Urinary bladder (tissue), 4 donors: ENCODE results near the gene NKD1. TPM values are rescaled to one million over a fixed set of nuclear protein-coding genes. Genes with fewer than 3 reads are reported as not detected.
A peak's percentile ranks its signal among the peaks of the same experiment; 100 is the strongest.

ENCODE experiments used
- DNase-seq: peaks from one replicate; pipeline ENCODE4 v3.0.0-alpha.2; 2015; ENCODE audit errors: extremely low spot score
- H3K27ac ChIP-seq: one replicate; pipeline ENCODE4 v1.5.1; 2013; ENCODE audit warnings: low read depth, mild to moderate bottlenecking, moderate library complexity
- H3K36me3 ChIP-seq: one replicate; pipeline ENCODE4 v1.6.1; 2013; ENCODE audit warnings: mild to moderate bottlenecking, moderate library complexity; ENCODE audit not compliant: insufficient read depth
- H3K4me1 ChIP-seq: one replicate; pipeline ENCODE4 v1.6.1; 2013; ENCODE audit warnings: mild to moderate bottlenecking, moderate library complexity; ENCODE audit not compliant: insufficient read depth
- H3K4me3 ChIP-seq: one replicate; pipeline ENCODE4 v1.5.1; 2013; ENCODE audit warnings: low read depth, low read length
- WGBS: extraction: QIAGEN DNeasy Blood & Tissue Kit; methylation state at CpG from one replicate; pipeline ENCODE4 v1.1.7; 2013; 5-methylcytosine and 5-hydroxymethylcytosine counted together
- polyA plus RNA-seq: library from polyadenylated mRNA; stranded (reverse); fragments of 200-250 nt; gene quantifications from one replicate; pipeline ENCODE4 v1.2.3, GENCODE V29; 2013
- total RNA-seq: library from RNA; depleted of rRNA; stranded (reverse); fragments of >200 nt; gene quantifications from one replicate; pipeline ENCODE4 v1.2.3, GENCODE V29; 2014
- donor health status: healthy with polysubstance abuse.
- donor health status: healthy.

NKD1 gene
- total and polyA plus RNA-seq, 2 donors: 5.9 to 6.2 TPM

GRCh38 chr16:50643192-50643591 is 95.0 kb downstream of the NKD1 start:
- H3K36me3 ChIP-seq: no peaks in the 10 kb centered on the region
- 86% methylated on average over 4 of the region's 4 CpGs for WGBS
- no peak overlapping the region for H3K27ac ChIP-seq
- H3K4me3 ChIP-seq: no peak overlapping the region
- DNase-seq: no peak
- H3K4me1 ChIP-seq: no peaks in the 10 kb centered on the region

DNA sequence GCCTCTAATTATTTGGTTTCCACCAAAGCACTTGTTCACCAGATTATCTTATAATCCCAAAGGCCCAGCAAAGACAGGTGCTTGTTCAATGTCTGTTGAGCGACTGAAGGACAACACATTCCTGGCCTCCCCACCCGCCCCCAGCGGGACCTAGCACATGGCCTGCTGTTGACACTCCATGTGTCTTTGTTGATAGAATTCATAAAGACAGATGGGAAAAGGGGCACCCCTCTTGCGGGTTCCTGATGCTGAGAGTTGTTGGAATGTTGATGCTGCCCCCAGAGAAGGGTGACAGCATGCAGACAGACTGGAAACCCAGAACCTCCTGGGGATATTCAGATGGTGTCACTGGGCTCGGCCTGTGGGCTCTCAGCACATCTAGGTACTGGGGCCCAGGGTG is 96.0 kb downstream of the NKD1 start:
- H3K27ac ChIP-seq: no peak overlapping the region
- WGBS: 86% methylated on average over 5 of the region's 5 CpGs
- no peak overlapping the region for H3K4me3 ChIP-seq
- H3K4me1 ChIP-seq: no peaks in the 10 kb centered on the region
- no peaks in the 10 kb centered on the region for H3K36me3 ChIP-seq
- no peak for DNase-seq

DNA sequence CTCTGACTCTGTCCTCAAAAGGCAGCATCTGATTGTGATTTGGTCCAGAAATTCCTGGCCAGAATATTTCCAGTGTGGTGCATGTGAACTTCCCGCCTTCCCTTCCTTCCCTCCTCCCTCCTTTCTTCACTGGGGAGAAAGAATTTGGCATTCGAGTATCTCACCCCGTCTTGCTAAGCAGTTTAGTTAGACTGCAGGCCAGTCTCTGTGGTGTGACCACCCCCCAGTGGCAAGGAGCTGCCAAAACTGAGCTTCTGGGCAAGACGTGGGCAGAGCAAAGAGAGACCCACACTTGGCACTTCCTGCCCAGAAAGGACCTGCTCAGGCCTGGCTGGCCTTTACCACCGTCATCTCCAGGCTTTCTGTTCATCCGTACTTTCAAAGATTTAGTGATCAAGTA is 96.5 kb downstream of the NKD1 start:
- DNase-seq: no peak
- 36% methylated on average over 6 of the region's 6 CpGs for WGBS
- Histone ChIP-seq H3K36me3 (no peaks in the 10 kb centered on the region), H3K4me1 (no peaks in the 10 kb centered on the region), H3K4me3 (no peak overlapping the region), H3K27ac (no peak overlapping the region)

GRCh38 chr16:50645563-50646220 is 97.5 kb downstream of the NKD1 start:
- Histone ChIP-seq H3K27ac (no peak overlapping the region), H3K4me1 (no peaks in the 10 kb centered on the region), H3K36me3 (no peaks in the 10 kb centered on the region), H3K4me3 (no peak overlapping the region)
- 53% methylated on average over 20 of the region's 20 CpGs for WGBS
- DNase-seq: peak; percentile 66

DNA sequence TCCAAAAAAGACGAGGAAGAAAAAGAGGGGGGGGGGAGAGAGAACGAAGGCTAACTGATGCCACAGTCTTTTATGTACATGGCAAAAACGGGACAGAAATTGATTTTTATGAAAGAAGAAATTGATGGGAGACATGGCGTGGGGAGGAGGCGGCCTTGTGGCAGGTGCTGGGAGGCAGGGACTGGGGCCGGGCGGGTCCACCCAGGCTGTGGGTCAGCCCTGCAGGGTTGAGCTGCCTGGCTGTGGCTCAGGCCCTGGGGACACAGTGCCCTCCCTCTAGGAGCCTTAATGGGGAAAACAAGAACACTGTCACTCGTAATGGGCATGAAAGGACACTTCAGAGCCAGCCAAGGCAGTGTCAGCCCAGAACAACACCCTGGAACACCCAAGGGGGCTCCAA is 98.1 kb downstream of the NKD1 start:
- DNase-seq: no peak
- Histone ChIP-seq H3K36me3 (no peaks in the 10 kb centered on the region), H3K27ac (no peak overlapping the region), H3K4me1 (no peaks in the 10 kb centered on the region), H3K4me3 (no peak overlapping the region)
- 64% methylated on average over 8 of the region's 8 CpGs for WGBS

DNA sequence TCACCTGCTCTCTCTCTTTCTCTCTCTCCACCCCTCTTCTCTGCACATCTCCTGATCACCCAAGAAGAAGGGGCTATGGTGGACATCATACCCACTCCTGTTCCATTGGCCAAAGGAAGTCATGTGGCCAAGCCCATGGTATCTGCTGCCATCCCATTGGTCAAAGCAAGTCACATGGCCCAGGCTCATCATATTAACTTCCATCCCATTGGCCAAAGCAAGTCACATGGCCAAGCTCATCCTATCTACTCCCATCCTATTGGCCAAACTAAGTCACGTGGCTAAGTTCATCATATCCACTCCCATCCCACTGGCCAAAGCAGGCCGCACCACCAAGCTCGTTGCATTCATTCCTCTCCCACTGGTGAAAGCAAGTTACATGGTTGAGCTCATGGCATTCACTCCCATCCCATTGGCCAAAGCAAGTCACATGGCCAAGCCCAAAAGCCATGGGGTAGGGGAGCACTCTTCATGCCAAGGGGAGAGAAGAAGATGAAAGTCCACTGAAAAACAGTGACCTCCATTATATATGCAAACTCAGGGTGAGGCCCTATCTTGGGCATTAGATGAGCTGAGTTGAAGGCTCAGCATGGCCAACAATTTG is 103.7 kb downstream of the NKD1 start:
- no peaks in the 10 kb centered on the region for H3K36me3 ChIP-seq
- no peak for DNase-seq
- 98% methylated on average over 3 of the region's 3 CpGs for WGBS
- no peak overlapping the region for H3K27ac ChIP-seq
- H3K4me1 ChIP-seq: no peaks in the 10 kb centered on the region
- no peak overlapping the region for H3K4me3 ChIP-seq

- Histone ChIP-seq H3K4me1 (no peaks in the 10 kb centered on the region), H3K27ac (no peak overlapping the region), H3K36me3 (no peaks in the 10 kb centered on the region), H3K4me3 (no peak overlapping the region)
- 55% methylated on average over 14 of the region's 14 CpGs for WGBS
- DNase-seq: no peak
Measured at GRCh38 chr16:50652836-50653425, 104.7 kb downstream of the NKD1 start.

GRCh38 chr16:50653633-50654519 is 105.7 kb downstream of the NKD1 start:
- no peak for DNase-seq
- Histone ChIP-seq H3K27ac (no peak overlapping the region), H3K36me3 (no peaks in the 10 kb centered on the region), H3K4me1 (no peaks in the 10 kb centered on the region), H3K4me3 (no peak overlapping the region)
- WGBS: 79% methylated on average over 11 of the region's 11 CpGs

DNA sequence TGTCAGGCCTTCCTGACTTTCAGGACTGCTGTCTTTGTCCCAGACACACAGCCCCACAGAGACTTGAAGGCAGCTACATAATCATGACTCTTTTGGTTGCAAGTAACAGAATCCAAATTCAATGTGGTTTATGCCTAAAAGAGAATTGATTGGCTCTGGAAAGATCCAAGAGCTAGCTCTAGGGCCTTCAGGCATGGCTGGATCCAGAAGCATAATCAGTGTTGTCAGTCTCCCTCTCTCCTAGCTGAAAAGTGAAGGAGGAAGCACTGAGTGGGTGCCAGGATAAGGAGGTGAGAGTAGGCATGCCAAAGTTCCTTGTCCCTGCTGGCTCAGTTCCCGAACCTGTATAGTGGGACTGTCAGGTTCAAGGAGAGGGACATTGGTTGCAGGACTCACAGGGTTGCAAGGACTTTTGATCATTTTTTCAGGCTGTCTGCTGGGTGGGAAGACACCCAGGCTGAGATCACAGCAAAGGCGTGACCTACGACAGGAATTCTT is 107.4 kb downstream of the NKD1 start:
- Histone ChIP-seq H3K36me3 (no peaks in the 10 kb centered on the region), H3K27ac (no peak overlapping the region), H3K4me1 (no peaks in the 10 kb centered on the region), H3K4me3 (no peak overlapping the region)
- 96% methylated on average over 3 of the region's 3 CpGs for WGBS
- DNase-seq: no peak

DNA sequence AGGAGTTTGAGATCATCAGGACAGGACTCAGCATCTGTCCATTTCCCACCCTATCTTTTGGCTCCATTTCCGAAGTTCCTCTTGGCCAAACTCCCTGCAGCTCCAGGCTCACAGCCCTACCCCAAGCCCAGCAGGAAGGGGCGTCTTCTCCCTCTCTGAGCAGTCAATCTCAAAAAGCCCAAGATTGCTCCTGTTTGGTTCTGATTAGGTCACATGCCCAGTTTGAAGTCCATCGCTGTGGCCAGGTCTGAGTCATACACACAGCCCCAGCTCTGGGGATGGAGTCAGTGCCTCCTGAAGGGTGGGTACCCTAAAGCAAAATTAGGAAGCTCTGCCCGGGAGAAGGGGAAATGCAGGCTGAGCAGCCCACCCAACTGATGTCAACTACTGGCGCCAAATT is 109.0 kb downstream of the NKD1 start:
- Histone ChIP-seq H3K36me3 (no peaks in the 10 kb centered on the region), H3K4me3 (no peak overlapping the region), H3K4me1 (no peaks in the 10 kb centered on the region), H3K27ac (no peak overlapping the region)
- no peak for DNase-seq
- WGBS: 51% methylated on average over 5 of the region's 5 CpGs

DNA sequence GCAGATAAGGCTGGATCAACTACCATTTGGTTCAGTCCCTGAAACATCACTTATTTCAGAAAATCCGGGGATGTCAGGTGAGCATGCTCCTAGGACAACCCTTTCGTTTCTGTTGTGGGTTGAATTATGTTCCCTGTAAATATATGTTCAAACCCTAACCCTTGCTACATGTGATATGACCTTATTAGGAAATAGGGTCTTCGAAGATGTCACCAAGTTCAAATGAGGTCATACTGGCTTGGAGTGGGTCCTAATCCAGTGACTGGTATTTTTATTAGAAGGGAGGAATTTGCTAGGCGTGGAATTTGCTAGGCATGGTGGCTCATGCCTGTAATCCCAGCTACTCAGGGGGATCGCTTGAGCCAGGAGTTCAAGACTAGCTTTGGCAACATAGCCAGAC is 111.6 kb downstream of the NKD1 start:
- no peaks in the 10 kb centered on the region for H3K4me1 ChIP-seq
- H3K4me3 ChIP-seq: no peak overlapping the region
- no peaks in the 10 kb centered on the region for H3K36me3 ChIP-seq
- DNase-seq: no peak
- 69% methylated on average over 5 of the region's 5 CpGs for WGBS
- no peak overlapping the region for H3K27ac ChIP-seq

DNA sequence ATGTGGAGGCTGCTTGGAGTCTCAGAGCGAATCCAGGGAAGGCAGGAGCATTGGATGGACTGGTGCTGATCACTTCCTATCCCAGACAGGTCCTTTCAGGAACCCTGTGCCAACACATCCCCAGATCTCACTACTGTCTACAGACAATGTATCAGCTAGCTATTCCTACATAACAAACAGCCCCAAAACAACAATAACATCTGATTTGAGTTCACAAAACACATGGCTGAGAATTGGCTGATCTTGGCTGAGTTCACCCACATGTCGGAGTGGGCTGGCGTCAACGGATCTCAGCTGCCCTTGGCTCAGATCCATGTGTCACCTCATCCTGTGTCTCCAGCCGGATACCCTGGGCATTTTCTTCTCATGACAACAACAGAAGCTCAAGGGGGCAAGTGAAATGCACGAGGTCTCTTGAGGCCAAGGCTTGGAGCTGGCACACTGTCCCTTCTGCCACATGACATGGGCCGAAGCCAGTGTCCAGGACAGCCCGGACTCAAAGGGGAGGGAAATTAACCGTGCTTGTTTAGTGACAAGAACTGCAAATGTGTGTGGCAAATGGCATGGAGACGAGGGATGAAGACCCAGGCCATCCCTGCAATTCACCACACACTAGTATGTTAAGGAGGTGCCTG is 114.2 kb downstream of the NKD1 start:
- no peaks in the 10 kb centered on the region for H3K36me3 ChIP-seq
- no peak for DNase-seq
- H3K27ac ChIP-seq: no peak overlapping the region
- WGBS: 92% methylated on average over 10 of the region's 10 CpGs
- no peaks in the 10 kb centered on the region for H3K4me1 ChIP-seq
- H3K4me3 ChIP-seq: no peak overlapping the region

DNA sequence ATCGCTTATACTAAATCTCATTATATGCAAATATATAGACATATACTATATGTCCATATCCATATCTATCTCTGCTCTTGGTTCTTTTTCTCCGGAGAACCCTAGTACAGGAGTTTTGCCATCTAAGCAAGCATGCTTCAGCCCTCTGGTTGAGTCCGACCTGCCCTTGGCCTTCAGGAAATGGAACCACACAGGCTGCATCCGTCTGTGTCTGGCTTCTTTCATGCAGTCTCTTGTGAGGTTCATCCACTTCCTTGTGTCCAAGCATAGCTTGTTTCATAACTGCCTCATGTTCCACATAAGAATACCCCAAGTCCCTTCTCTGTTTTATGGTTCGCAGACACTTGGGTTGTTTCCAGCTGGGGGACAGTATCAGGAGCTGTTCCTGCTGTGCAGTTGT is 116.1 kb downstream of the NKD1 start:
- 94% methylated on average over 5 of the region's 5 CpGs for WGBS
- DNase-seq: no peak
- H3K36me3 ChIP-seq: no peaks in the 10 kb centered on the region
- H3K4me3 ChIP-seq: no peak overlapping the region
- H3K27ac ChIP-seq: no peak overlapping the region
- H3K4me1 ChIP-seq: no peaks in the 10 kb centered on the region
